Fibroblast of the conjunctiva (primary cell): ENCODE data around the gene DSCAM.

Experiments used
- DNase-seq: peaks from one replicate; pipeline ENCODE4 v3.0.0-alpha.2; 2010; ENCODE audit warnings: low read depth

The DSCAM gene

DNA sequence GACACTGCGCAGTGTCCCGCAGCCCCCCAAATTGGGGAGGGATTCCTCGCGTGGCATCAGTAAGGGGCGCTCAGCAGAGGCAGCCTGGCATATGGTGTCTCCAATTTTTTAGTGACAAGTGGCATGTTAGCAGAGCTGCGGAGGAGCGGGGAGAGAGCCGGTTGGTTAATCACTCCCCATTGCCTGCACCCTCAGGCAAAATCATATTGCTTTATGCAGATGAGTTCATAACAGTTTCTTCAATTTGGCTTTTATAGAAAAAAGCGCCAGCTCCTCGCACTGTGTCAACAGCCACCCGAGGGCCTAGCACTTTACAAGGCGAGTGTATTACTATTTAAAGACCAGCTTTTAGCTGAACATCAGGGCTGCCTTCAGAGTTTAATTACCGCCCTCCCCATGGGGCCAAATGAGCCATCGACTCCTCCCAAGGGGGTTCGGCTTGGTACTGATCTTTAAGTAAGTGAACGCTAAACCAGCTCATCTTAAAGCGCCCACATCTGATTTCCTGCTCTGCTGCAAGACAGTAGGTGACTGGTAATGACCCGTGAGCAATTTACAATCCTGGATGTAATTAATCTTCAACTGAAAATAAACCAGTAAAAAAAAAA, 298.9 kb downstream of the DSCAM start:
- no peak for DNase-seq

DNA sequence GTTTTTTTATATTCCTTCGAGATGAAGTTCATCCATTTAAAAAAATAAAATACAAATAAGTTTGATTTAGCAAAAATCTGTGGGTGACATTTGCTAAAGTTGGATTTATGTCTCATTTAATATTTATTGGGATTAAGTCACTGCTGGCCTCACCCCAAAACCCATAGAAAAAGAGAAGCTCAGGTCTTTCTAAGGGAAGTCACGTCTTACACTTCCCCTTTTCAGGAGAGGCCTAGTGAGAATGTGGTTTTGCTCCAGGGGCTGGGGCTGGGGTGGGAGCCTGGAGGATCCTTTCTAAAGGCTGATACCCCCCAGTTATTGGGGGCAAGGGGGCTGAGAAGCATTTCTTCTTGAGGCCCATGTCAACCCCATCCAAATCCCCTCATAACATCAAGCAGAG, 300.3 kb downstream of the DSCAM start:
- DNase-seq = no peak

DNA sequence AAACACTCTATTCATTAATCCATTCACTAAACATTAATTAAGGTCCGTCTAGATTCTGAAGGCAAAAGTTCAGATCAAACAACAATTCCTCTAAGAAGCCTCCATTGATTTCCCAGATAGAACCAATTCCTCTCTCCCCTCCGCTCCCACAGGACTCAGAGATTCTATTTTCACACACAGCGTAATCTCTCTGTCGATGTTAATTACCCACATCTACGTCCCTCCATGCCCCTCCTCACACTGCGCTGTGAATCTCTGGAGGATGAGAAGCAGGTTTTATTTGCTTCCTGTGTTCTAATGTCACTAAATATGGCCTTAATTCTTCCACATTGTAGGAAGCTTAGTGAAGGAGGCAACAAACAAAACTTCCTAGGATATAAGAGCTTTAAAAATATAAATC, 306.7 kb downstream of the DSCAM start:
- no peak for DNase-seq

DNA sequence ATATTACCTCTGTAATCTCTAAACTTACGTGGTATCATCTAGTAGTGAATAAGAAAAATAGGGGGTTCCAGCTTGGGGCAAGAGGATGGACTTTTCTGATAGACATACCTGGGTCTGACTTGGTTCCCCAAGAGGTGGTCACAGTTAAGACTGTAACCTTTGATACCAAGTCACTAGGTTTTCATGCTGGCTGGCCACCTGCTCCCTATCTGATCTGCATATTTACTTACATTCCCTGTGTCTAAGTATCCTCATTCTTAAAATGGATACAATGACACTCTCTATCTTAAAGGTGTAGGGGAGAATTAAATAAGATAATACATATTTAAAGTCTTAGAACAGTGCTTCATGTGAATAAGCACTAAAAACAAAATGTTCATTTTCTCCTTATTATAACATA, 312.1 kb downstream of the DSCAM start:
- DNase-seq = no peak

DNA sequence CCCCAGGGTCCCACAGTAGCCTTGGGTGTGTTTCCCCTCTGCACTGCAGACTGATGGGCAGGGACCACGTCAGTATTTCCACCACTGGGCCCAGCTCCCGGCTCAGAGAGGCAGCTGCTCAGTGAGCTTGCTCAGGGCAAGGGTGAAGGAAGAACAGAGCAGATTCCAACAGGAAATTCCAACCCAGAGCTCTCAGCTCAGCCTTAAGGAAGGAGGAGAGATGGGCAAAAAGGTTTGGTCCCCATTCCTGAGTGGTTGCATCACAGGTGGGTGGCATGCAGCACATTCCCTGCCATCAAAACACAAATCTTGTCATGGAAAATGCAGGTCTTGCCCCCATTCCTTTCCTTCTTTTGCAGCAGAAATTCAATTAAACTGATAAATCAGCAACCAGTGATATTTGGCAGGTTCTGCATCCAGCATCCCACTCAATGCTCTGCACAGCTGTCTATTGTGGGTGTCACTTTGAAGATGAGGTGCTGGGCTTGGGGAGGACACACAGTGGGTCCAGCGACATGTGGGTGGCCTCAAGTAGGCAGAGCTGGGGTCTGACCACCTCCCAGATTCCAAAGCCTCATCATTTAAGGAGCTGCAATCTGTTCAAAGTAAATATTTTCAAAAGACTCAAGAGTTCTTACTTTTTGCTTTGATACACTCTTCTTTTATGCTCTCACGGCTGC, 315.4 kb downstream of the DSCAM start:
- DNase-seq = no peak

DNA sequence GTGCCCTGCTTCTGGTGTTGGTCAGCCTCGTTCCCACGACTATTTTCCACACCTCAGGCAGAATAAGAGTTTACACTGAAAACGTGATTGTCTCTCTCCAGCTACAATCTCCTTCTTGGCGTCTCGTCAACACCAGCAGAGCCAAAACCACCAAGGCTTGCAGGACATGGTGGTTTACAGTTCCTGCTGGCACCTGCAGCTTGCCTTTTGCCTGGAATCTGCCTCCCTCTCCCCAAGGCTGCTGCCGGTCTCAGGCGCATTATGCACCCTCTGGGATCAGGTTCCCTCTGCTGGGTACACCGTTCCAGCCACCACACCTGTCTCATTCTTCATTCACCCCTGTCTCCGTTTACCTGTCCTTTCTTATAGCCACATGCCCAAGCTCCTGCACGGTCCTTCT, 315.9 kb downstream of the DSCAM start:
- no peak for DNase-seq

DNA sequence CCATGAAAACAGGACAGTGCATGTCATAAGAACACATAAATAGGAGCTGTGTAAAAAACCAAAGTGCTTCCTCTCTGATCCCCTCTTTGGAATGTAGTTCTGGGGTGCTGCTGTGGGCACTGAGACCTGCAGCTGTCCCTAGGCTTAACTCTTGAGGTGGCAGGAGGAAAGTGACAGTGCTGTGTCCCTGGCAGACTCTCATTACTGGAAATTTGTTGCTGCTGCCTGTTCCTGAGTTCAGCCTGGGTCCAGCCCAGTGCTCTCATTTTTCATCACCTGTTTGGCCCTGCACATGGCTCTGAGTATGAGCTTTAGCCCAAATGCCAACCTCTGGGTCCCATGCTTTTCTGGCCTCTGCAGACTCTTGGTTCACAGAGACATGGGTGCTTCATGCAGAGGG, 329.3 kb downstream of the DSCAM start:
- no peak for DNase-seq

DNA sequence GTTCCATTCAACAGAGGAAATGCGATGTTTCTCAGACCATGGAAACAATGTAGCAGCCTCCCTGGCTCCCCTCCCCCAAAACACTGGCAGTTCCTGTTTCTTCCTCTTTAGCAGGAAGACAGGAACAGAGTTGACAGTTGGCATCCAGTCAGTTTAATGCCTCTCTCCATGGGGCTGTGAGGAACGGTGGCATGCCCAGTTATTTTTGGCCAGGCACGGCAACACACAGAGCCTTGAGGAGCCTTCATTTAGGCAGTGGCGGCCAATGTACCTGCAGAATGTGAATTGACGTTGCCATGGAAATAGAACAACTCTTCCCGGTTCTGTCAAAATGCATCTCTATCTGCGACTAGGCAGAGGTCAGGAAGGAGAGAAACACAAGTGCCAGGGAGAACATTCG, 330.6 kb downstream of the DSCAM start:
- no peak for DNase-seq

DNA sequence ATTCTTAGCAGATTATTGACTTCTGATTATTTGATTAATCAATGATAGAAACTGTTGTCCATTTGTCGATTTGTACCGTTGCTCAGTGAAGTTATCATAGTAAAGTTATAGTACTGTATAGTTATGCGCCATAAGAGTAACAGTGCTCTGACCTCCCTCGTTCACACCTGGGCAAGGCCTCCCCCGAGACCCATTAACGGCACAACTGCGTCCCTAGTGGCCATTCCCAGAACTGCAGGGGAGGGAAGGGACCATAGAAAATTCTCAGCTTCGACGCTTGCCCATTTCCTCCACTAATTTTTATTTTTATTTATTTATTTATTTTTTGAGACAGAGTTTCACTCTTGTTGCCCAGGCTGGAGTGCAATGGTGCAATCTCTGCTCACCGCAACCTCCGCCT, 334.4 kb downstream of the DSCAM start:
- no peak for DNase-seq

DNA sequence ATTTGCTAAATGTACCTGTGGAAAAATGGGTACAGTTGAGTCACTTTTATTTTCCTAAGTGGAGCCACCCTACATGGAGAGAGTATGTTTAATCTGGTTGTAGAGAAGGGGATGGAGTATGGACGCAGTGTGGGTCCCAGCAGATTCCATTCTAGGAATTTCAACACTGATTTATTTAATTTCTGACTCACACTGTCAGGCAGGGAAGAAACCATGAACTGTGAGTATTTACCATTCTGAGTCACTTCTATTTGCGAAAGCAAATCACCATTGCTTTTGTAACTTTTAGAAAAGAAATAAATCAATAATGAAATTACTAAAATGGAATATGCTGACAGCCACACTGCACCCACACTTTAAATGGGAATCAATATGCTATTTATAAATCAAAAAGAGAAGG, 339.0 kb downstream of the DSCAM start:
- no peak for DNase-seq

DNA sequence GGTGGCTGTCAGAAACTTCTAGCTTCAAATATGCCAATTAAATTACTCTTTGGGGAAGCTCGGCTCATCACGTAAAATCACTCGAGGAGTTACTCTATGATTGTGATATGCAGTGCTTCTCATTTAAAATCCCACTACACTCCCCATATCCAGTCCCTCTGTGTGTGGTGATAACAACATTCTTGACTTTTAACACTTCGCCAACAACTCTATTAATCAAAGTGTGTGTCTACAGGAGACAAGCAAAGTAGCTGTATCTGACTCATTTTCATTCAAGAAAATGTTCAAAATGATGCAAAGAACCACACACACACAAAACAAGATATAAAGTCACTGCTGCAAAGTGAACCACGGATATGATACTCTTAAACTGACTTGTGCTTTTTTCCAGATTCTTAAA, 341.3 kb downstream of the DSCAM start:
- no peak for DNase-seq

DNA sequence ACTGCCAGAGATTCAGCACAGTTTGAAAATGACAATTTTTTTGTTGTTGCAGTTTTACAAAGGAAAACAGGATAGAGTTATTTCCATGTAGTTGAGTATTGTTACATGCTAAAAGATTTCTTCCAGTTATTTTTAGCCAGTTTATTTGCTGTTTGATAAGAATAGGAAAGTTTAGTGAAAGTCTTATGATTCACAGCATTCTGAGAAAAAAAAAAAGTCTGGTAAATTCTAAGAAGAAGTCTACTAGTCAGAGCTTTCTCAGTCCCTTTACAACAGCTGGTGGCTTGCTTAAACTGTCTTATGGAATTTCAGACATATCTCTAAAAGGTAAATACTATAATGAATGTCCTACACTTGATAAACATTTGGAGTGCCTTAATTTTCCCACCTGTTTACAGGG, 341.7 kb downstream of the DSCAM start:
- DNase-seq = no peak

DNA sequence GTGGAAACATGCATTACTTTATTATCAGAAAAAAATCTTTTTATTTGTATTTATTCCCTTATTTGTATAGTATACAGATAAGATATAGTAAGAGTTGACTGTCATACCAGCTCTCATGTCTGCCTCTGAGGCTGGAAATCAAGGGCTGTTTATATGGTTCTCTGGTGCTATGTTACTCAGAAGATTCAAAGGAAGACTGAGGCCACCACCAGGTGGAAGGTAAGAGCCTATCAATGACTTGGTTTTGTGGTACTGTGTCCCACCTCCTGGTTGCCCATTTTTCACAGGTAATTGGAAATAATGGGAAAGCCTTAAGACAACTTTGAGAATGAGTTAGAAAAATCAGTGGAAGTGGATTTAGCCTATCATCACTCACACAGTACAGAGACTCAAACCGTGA, 342.1 kb downstream of the DSCAM start:
- DNase-seq = no peak

DNA sequence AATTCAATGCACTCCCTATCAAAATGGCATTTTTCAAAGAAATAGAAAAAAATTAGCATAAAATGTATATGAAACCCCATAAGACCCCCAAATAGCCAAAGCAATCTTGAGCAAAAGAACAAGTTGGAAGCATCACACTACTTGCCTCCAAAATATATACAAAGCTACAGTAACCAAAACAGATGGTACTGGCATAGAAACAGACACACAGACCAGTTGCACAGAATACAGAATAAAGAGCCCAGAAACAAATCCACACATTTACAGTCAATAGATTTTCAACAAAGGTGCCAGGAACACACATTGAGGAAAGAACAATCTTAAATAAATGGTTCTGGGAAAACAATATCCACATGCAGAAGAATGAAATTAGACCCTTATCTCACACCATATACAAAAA, 350.8 kb downstream of the DSCAM start:
- no peak for DNase-seq

DNA sequence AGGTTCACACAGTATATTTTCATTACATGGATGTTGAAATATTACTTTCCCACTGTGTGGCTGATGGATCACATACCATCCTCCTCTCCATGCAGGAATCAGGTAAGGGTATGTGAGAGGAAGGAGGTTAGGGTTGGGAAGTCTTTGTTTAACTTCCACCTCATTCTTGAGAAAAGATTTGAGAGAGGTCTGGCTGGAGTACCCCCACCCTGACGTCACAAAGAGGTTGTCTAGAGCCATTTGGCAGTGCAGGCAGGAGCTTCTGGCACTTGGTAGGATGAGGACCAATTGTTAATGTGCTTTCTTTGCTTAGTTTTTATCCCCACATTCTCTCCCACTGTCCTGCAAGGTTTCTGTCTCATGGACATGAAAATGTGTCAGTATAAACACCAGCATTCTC, 356.6 kb downstream of the DSCAM start:
- DNase-seq = no peak

DNA sequence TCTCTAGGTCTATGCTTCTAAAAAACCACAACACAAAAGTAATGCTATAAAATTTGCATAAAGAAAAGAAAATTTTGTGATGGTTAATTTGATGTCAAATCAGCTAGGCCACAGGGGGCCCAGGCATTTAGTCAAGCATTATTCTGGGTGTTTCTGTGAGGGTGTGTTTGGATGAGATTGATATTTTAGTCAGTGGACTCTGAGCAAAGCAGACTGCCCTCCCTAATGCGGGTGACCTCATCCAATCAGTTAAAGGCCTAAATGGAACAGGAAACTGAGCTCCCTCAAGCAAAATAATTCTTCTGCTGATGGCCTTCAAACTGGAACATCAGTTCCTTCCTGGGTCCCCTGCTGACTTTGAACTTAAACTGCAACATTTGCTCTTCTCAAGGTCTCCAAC, 358.0 kb downstream of the DSCAM start:
- DNase-seq = no peak

DNA sequence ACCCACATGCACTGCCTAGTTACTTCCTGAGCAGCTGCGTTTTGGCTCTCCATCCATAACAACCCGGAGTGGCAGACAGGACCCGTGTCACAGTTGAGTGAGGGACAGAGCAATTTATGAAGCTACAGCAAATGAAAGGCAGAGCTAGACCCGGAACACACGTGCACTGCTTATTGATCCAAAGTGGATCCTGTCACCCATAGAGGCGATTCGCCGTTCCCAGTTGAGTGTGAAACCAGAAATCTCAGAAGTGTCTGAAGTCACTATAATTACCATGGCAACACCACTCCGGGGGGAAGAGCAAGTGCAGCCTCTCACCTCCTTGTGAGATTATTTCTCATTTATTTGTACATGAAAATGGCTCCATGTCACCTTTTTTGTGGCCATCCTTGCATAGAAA, 365.2 kb downstream of the DSCAM start:
- no peak for DNase-seq

DNA sequence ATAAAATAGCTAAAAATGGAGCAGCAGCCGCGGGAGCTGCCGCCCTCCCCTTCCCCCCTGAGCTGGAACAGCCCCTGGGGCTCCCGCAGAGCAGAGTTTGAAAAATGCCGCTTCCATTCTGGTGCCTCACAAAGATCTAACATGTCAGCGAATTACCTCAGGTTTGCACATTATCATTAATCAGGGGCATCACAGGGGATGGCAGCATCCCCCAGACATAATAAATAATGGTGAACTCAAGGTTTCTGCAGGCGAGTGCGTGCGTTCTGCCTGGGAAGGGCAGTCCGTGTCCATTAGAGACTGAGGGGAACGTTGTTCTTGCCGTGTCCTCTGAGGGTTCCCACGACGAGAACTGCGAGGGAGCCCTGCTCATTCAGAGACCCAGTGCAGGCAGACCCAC, 372.4 kb downstream of the DSCAM start:
- no peak for DNase-seq

DNA sequence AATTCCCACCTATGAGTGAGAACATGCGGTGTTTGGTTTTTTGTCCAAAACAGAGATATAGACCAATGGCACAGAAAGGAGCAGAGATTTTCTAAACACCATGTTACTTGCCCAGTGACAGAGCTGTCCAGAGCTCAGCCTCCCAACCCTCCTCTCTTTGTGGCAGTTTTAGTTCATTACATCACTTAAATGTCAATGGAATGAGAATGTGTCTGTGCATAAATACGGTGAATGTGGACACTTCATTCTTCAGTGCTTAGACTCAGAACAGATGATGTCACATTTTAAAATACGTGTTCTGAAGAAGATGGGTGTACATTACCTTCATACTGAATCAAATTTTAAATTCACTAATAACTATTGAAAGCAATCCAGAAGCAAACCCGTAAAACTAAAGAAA, 374.9 kb downstream of the DSCAM start:
- DNase-seq = no peak

DNA sequence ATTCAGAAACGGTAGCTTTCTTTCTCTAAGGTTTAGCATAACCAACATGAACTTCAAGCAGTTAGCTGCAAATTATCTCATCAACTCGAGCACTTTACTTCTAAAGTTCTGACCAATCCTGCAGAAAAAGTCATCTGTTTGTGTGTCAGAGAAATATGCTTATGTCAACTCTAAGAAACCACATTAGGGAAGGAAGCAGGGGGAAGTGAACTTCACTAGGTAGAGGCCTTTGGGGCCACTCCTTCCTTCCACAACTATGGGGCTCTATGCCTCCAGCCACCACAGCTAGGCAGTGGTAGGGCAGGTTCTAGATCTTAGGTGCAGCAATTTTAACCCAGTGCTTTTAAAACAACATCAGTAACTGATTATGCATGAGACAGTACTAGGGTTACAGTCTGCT, 375.9 kb downstream of the DSCAM start:
- DNase-seq = no peak

DNA sequence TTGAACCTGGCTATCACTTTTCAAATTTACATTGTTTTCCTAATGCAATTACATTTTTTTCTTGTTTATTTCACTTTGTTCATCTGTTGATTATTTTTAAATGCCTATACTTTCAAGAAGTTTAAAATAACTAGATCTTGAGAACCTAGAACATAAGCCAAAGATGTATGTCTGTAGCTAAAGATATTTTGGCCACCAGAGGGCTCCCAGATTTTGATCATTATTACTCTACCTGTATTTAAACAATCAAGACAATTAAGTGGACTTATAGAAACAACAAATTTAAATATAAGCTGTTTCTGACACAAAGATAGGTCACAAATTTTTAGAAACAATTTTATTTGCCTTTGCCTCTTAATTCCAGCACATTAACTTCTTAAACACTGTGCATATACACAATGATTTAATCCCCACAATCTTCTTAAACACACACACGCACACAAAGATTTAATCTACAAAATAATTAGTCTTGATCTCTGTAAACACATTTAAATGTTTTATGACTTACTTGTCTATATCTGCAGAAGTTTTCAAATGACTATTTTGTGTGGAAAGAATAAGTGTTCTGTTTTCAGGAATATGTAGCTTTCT, 380.0 kb downstream of the DSCAM start:
- DNase-seq = no peak

DNA sequence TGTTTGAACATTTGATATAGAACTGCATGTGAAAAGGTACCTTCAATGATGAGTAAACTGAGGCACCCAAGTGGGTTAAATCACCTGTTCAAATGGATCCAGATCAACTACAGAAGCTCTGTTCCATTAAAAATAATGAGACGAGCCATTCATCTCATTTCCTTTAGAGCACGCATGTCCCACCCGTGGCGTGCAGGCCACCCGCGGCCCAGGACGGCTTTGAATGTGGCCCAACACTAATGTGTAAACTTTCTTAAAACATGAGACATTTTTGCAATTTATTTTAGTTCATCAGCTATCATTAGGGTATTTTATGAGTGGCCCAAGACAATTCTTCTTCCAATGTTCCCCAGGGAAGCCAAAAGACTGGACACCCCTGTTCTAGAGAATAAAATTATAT, 381.6 kb downstream of the DSCAM start:
- DNase-seq = no peak

DNA sequence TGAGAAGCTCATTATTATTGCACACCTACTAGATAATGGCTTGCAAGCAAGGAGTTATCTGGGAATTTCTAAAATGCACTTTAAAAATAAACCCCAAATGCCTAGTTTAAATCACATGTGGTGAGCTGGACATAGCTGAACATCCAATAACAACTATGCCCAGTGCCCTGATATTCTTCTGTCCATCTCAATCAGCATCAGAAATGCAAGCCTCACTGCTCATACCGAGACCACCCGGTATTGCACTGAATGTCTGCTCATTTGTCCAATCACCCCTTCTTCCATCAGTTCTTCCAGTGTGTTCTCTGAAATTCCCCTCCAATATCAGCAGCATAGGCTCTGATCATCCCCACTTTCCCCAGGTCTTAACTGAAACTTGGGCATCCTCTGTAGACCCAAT, 383.8 kb downstream of the DSCAM start:
- no peak for DNase-seq

DNA sequence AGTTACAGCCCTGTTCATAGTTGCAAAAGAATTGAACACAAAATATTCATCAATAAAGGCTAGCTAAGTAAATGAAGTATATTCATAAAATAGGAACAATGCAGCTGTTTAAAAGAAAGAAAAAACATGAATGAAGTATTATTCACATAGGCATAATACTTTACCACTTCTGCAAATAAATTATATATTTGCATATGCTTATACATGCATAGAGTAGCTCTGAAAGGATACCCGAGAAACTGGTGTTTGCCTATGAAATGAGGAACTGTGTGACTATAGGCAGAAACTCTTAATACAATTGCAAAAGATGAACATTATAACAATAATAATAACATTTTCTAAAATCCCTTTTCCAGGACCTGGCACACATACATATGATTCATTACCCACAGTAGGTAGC, 385.9 kb downstream of the DSCAM start:
- no peak for DNase-seq
